Neutrophil (primary cell): ENCODE measurements around the gene USP34.

Source experiments
- H3K27ac ChIP-seq: fragments of 200-600 bp; sonication (generic); 2 replicates; pipeline ENCODE4 v1.5.1; 2016; ENCODE audit warnings: mild to moderate bottlenecking, moderate library complexity
- H3K27me3 ChIP-seq: fragments of 200-600 bp; sonication (generic); 2 replicates; pipeline ENCODE4 v1.6.0; 2016; ENCODE audit warnings: mild to moderate bottlenecking
- H3K36me3 ChIP-seq: fragments of 200-600 bp; sonication (generic); 2 replicates; pipeline ENCODE4 v1.5.1; 2017
- H3K4me1 ChIP-seq, 2 experiments: fragments of 200-600 bp in 1 of 2; sonication (generic) in 1 of 2; 1 replicate in 1 of 2; 2 replicates in 1 of 2; pipeline versions ENCODE4 v1.5.1 to v1.6.1; 2013 to 2016; ENCODE audit warnings: low read depth in 1 of 2, low read length in 1 of 2, mild to moderate bottlenecking in 1 of 2, moderate library complexity in 1 of 2; ENCODE audit not compliant: control insufficient read depth in 1 of 2, insufficient read depth in 1 of 2
- H3K4me3 ChIP-seq, 2 experiments: fragments of 200-600 bp in 1 of 2; sonication (generic) in 1 of 2; 1 replicate in 1 of 2; 2 replicates in 1 of 2; pipeline ENCODE4 v1.5.1; 2013 to 2016; ENCODE audit warnings: low read depth in 1 of 2, low read length in 1 of 2, mild to moderate bottlenecking in 1 of 2, moderate library complexity in 1 of 2
- H3K9me3 ChIP-seq: fragments of 200-600 bp; sonication (generic); 2 replicates; pipeline ENCODE4 v1.5.1; 2016
- TF ChIP-seq, protein P1 (sequence below): fragments of 200-600 bp; sonication (generic); IDR thresholded peaks from 2 replicates; pipeline ENCODE4 v1.5.1; 2016; ENCODE audit warnings: antibody characterized with exemption

The USP34 gene

GRCh38 chr2:61185231-61185728 lies 285.6 kb downstream of the USP34 start:
- H3K4me3 ChIP-seq, result no peak overlapping the region
- H3K36me3 ChIP-seq, result peaks cover 99% of the 10 kb centered on the region
- no peak overlapping the region for H3K27ac ChIP-seq
- H3K9me3 ChIP-seq, result no peaks in the 10 kb centered on the region
- H3K27me3 ChIP-seq, result no peaks in the 10 kb centered on the region
- H3K4me1 ChIP-seq, result no peaks in the 10 kb centered on the region
- TF ChIP-seq, protein P1, sequence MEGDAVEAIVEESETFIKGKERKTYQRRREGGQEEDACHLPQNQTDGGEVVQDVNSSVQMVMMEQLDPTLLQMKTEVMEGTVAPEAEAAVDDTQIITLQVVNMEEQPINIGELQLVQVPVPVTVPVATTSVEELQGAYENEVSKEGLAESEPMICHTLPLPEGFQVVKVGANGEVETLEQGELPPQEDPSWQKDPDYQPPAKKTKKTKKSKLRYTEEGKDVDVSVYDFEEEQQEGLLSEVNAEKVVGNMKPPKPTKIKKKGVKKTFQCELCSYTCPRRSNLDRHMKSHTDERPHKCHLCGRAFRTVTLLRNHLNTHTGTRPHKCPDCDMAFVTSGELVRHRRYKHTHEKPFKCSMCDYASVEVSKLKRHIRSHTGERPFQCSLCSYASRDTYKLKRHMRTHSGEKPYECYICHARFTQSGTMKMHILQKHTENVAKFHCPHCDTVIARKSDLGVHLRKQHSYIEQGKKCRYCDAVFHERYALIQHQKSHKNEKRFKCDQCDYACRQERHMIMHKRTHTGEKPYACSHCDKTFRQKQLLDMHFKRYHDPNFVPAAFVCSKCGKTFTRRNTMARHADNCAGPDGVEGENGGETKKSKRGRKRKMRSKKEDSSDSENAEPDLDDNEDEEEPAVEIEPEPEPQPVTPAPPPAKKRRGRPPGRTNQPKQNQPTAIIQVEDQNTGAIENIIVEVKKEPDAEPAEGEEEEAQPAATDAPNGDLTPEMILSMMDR, result no peak

- no peak overlapping the region for H3K27ac ChIP-seq
- H3K9me3 ChIP-seq, result no peaks in the 10 kb centered on the region
- H3K4me3 ChIP-seq, result no peak overlapping the region
- no peaks in the 10 kb centered on the region for H3K27me3 ChIP-seq
- H3K36me3 ChIP-seq, result peaks cover 97% of the 10 kb centered on the region
- TF ChIP-seq, protein P1, result no peak
- H3K4me1 ChIP-seq, result peaks cover 0 to 9% of the 10 kb centered on the region in 2 experiments
Observed at GRCh38 chr2:61184263-61184662, 286.6 kb downstream of the USP34 start.

- Histone ChIP-seq H3K27ac (no peak overlapping the region), H3K4me1 (peaks cover 3 to 13% of the 10 kb centered on the region in 2 experiments), H3K4me3 (no peak overlapping the region), H3K9me3 (no peaks in the 10 kb centered on the region), H3K27me3 (no peaks in the 10 kb centered on the region), H3K36me3 (peaks cover 92% of the 10 kb centered on the region)
- TF ChIP-seq, protein P1, result no peak
Observed at GRCh38 chr2:61183795-61184194, 287.1 kb downstream of the USP34 start.

- TF ChIP-seq, protein P1, result no peak
- H3K27ac ChIP-seq, result no peak overlapping the region
Observed at GRCh38 chr2:61182059-61182383, 288.9 kb downstream of the USP34 start.

DNA sequence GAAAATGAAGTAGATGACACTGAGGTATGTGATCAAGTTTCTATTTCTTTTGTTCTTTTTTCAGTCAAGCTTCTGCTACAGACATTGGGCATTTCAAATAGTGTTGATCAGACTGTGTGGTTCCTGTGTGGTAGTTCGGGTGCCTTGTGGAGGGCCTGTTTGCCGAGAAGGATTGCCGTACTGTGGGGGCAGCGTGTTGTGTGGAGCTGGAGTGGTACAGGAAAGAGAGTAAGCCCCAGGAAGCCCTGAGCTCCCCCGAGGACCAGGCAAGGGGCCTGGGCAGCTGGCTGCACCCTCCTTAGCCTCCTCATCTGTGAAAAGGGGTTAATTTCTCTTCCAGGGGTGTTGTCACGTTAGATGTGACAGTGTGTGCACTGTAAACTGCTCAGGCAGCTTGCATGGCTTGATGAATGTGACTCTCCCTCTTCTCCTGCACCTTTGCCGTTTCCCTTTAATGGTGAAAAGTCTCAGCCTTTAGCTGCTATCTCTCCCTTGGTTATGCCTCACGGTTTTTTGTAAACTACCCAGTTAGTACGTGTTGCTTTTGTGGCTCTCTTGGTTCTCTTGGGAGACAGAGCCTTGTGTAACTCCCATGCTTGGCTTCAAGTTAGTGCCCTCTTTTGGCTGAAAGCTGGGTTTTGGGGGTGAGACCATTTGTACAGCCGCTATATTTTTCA lies 289.4 kb downstream of the USP34 start:
- peaks cover 69% of the 10 kb centered on the region for H3K36me3 ChIP-seq
- no peak overlapping the region for H3K27ac ChIP-seq
- TF ChIP-seq, protein P1, result no peak
- no peaks in the 10 kb centered on the region for H3K9me3 ChIP-seq
- no peaks in the 10 kb centered on the region for H3K27me3 ChIP-seq
- no peak overlapping the region for H3K4me3 ChIP-seq
- peaks cover 19 to 28% of the 10 kb centered on the region in 2 experiments for H3K4me1 ChIP-seq

More at GRCh38 chr2:61182059-61182383, 288.9 kb downstream of the USP34 start:
- Histone ChIP-seq H3K4me3 (no peak overlapping the region), H3K9me3 (no peaks in the 10 kb centered on the region), H3K36me3 (peaks cover 74% of the 10 kb centered on the region), H3K27me3 (no peaks in the 10 kb centered on the region), H3K4me1 (peaks cover 15 to 25% of the 10 kb centered on the region in 2 experiments)
